T47D (cell line): Measurements from ENCODE around the gene SDK1.
A peak's percentile ranks its signal among the peaks of the same experiment; 100 is the strongest.

Experiments used
- DNase-seq, 2 experiments: peaks; one replicate each; pipeline versions ENCODE4 v3.0.0 to v3.0.0-alpha.2; 2011 to 2012; ENCODE audit warnings: low read depth in 1 of 2, low spot score in 1 of 2
- JUND ChIP-seq: IDR thresholded peaks from 2 replicates; pipeline ENCODE4 v1.6.1; 2012; ENCODE audit warnings: low read depth
- in situ Hi-C: cut with HindIII; loops from 2 replicates; pipeline ENCODE4 v1.10.0; 2016; ENCODE audit warnings: low sequenced_read_pairs, low pct_unique_long_range_greater_than_20kb

The SDK1 gene

GRCh38 chr7:4191525-4191924, 890.5 kb downstream of the SDK1 start:
- no peak for TF ChIP-seq JUND
- in situ Hi-C loops: no loop called here
- DNase-seq: no peak

GRCh38 chr7:4195660-4196059, 894.6 kb downstream of the SDK1 start:
- in situ Hi-C loops: no loop called here
- TF ChIP-seq JUND: no peak

GRCh38 chr7:4196121-4196819, 895.2 kb downstream of the SDK1 start:
- no peak for DNase-seq
- in situ Hi-C loops: no loop called here
- no peak for TF ChIP-seq JUND

More at GRCh38 chr7:4195660-4196059, 894.6 kb downstream of the SDK1 start:
- DNase-seq: no peak

- in situ Hi-C loops: no loop called here
- TF ChIP-seq JUND: no peak
- peak in 1 of 2 experiments; percentile 63 for DNase-seq
Observed at GRCh38 chr7:4198301-4198700, 897.2 kb downstream of the SDK1 start.

- TF ChIP-seq JUND: no peak
- in situ Hi-C loops: no loop called here
- DNase-seq: no peak
Observed at GRCh38 chr7:4200546-4201094, 899.6 kb downstream of the SDK1 start.

- in situ Hi-C loops: no loop called here
- TF ChIP-seq JUND: no peak
- no peak for DNase-seq
Observed at GRCh38 chr7:4201566-4201965, 900.5 kb downstream of the SDK1 start.

GRCh38 chr7:4202154-4202736, 901.2 kb downstream of the SDK1 start:
- no peak for TF ChIP-seq JUND
- DNase-seq: no peak
- in situ Hi-C loops: no loop called here

GRCh38 chr7:4202954-4203353, 901.9 kb downstream of the SDK1 start:
- no peak for TF ChIP-seq JUND
- in situ Hi-C loops: no loop called here
- no peak for DNase-seq

GRCh38 chr7:4203626-4204512, 902.8 kb downstream of the SDK1 start:
- in situ Hi-C loops: no loop called here
- TF ChIP-seq JUND: no peak
- no peak for DNase-seq

GRCh38 chr7:4204513-4205165, 903.6 kb downstream of the SDK1 start:
- no peak for TF ChIP-seq JUND
- in situ Hi-C loops: no loop called here
- DNase-seq: no peak

GRCh38 chr7:4205828-4206227, 904.8 kb downstream of the SDK1 start:
- no peak for TF ChIP-seq JUND
- in situ Hi-C loops: no loop called here
- no peak for DNase-seq

- no peak for DNase-seq
- no peak for TF ChIP-seq JUND
- in situ Hi-C loops: no loop called here
Observed at GRCh38 chr7:4207011-4207410, 906.0 kb downstream of the SDK1 start.

- in situ Hi-C loops: no loop called here
- no peak for DNase-seq
- no peak for TF ChIP-seq JUND
Observed at GRCh38 chr7:4208086-4208485, 907.0 kb downstream of the SDK1 start.
